NCI-H226 (cell line): ENCODE data around the gene DDHD1.

ENCODE experiments used
- DNase-seq: peaks from one replicate; pipeline ENCODE4 v3.0.0-alpha.2; 2015

The DDHD1 gene

DNA sequence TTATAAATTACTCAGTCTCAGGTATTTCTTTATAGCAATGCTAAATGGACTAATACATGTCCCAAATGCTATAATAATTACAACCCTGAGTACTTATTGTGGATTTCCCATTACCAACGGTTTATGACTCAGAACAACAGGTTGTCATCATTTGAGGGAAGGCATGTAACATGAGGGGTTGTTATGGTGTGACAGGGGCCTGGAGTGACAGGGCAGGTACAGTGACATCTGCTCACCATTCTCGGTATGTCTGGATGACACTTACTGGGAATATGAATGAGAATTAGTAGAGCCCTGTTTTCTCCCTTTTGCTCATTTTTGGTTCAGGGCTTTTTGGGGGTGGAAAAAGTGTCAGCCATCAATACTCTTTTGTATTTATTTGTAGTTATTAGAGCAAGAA is 166.1 kb downstream of the DDHD1 start:
- DNase-seq = no peak
